Effector memory CD8-positive, alpha-beta T cell (primary cell): ENCODE measurements around the gene LFNG.

Experiments
- ATAC-seq: fragments of 150-1000 bp; cut with Tn5 transposase; replicated peaks from 2 replicates; pipeline ENCODE4 v1.10.0; 2021; ENCODE audit warnings: mild to moderate bottlenecking, moderate library complexity
- DNase-seq, 3 experiments: peaks; one replicate each; pipeline ENCODE4 v3.0.0; 2021
- H3K27ac Mint-ChIP-seq, 2 donors: one replicate each; pipeline ENCODE4 v1.8.0; 2022; ENCODE audit warnings: mild to moderate bottlenecking in 2 of 2, mixed read lengths in 2 of 2, moderate library complexity in 2 of 2
- H3K27me3 Mint-ChIP-seq, 2 donors: one replicate each; pipeline ENCODE4 v1.8.0; 2022; ENCODE audit warnings: mixed read lengths in 2 of 2
- H3K36me3 Mint-ChIP-seq: one replicate; pipeline ENCODE4 v1.8.0; 2022; ENCODE audit warnings: mild to moderate bottlenecking, moderate library complexity, mixed read lengths; ENCODE audit not compliant: insufficient read depth
- H3K4me1 Mint-ChIP-seq, 2 donors: one replicate each; pipeline ENCODE4 v1.8.0; 2022; ENCODE audit warnings: low read depth in 2 of 2, mixed read lengths in 2 of 2
- H3K4me3 Mint-ChIP-seq, 2 donors: one replicate each; pipeline ENCODE4 v1.8.0; 2022; ENCODE audit warnings: mild to moderate bottlenecking in 2 of 2, mixed read lengths in 2 of 2, moderate library complexity in 2 of 2
- H3K9me3 Mint-ChIP-seq, 2 donors: one replicate each; pipeline ENCODE4 v1.8.0; 2022; ENCODE audit warnings: mixed read lengths in 2 of 2

Gene LFNG

DNA sequence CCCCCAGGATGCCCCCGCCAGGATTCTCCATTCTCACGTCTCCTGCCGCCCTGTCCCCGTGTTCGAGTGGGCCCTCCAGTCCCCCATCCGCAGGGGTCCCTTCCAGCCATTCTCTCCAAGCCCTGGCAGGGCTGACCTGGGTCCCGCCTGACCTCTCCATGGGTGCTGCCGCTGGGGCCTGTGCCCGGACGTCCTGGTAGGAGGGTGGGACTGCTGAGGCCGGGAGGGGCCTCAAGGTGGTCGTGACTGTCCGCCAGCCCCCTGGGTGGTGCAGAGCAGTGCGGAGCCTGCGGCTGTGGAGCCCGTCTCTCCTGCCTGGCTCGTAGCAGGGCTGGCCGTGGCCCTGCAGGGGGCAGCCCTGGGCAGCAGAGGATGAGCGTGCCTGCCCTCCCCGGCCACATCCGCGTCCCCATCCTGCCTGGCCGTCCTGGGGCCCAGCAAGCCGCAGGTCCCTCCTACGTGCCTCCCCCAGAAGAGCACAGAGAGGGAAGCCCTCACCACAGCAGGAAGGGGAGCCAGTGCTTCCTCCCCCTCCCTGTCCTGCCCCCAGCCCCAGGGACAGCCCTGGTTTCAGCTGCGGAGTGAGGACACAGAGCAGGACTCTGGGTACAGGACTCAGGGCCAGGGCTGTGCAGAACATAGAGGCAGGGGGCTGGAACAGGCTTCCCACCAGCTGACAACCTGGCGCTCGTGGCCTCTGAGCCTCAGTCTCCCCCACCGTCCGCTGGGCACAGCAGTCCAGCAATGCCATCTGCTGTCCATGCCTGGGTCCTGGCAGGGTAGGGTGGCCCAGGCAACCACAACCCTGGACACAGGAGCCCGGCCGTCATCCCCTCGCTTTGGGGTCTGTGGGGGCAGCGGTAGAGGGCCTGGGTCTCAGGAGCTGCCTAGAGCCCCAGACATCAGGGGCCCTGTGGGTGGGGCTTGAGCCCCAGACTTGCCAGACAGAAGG lies 41.9 kb upstream of the LFNG start:
- DNase-seq: peak; percentile 57 to 68 (median 57)
- peaks cover 3% of the 10 kb centered on the region for H3K36me3 Mint-ChIP-seq
- peaks cover 0 to 5% of the 10 kb centered on the region in 2 donors for H3K4me1 Mint-ChIP-seq
- H3K9me3 Mint-ChIP-seq: no peaks in the 10 kb centered on the region
- H3K4me3 Mint-ChIP-seq: peak overlapping the region in 1 of 2 donors; percentile 40
- ATAC-seq: peak; percentile 98
- no peaks in the 10 kb centered on the region for H3K27me3 Mint-ChIP-seq
- no peak overlapping the region for H3K27ac Mint-ChIP-seq

- ATAC-seq: no peak
- no peaks in the 10 kb centered on the region for H3K27me3 Mint-ChIP-seq
- H3K27ac Mint-ChIP-seq: no peak overlapping the region
- H3K4me1 Mint-ChIP-seq: peaks cover 0 to 5% of the 10 kb centered on the region in 2 donors
- no peaks in the 10 kb centered on the region for H3K9me3 Mint-ChIP-seq
- peak overlapping the region in 1 of 2 donors; percentile 40 for H3K4me3 Mint-ChIP-seq
- H3K36me3 Mint-ChIP-seq: peaks cover 3% of the 10 kb centered on the region
- no peak for DNase-seq
Observed at GRCh38 chr7:2478399-2478785, 41.2 kb upstream of the LFNG start.

- DNase-seq (no peak), ATAC-seq (no peak)
- peaks cover 3% of the 10 kb centered on the region for H3K36me3 Mint-ChIP-seq
- no peaks in the 10 kb centered on the region for H3K27me3 Mint-ChIP-seq
- no peaks in the 10 kb centered on the region for H3K9me3 Mint-ChIP-seq
- peak overlapping the region in 1 of 2 donors; percentile 40 for H3K4me3 Mint-ChIP-seq
- H3K27ac Mint-ChIP-seq: no peak overlapping the region
- peaks cover 0 to 5% of the 10 kb centered on the region in 2 donors for H3K4me1 Mint-ChIP-seq
Observed at GRCh38 chr7:2478800-2479199, 40.8 kb upstream of the LFNG start.

DNA sequence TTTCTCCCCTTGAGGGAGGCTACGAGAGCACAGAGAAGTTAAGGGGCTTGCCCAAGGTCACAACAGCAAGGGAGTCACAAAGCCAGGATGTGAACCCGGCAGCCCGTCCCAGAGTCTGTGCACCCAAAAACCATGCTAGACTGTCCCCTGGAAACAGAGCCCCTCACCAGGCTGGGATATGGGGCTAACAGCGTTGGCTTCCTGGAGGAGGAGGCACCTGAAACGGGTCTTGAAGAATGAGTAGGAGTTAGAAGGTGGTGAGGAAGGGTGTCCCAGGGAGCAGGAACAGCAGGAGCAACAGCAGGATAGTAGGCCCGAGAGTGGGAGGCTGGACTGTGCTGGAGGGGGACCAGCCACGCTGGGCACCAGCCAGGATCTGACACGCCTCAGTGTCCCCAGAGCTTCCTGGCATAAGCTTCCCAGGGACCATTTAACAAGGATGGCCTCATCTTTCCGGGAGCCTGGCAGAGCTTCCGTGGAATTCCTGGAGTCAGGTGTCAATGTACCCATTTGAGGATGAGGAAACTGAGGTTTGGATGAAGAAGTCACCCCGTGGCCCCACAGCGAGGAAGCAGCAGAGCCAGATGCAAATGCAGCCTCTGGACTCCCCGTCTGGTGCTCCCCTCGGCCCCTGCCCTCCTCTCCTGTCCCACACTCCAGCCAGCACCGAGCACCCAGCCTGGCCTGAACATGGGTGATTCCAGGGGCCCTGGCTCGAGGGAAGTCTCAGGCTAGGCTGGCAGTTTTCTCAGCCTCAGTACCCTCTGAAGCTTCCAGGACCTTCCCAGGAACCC lies 40.1 kb upstream of the LFNG start:
- no peak for DNase-seq
- Mint-ChIP-seq H3K4me3 (no peak overlapping the region), H3K36me3 (peaks cover 3% of the 10 kb centered on the region), H3K4me1 (peaks cover 0 to 5% of the 10 kb centered on the region in 2 donors), H3K9me3 (no peaks in the 10 kb centered on the region), H3K27ac (no peak overlapping the region), H3K27me3 (no peaks in the 10 kb centered on the region)
- no peak for ATAC-seq

DNA sequence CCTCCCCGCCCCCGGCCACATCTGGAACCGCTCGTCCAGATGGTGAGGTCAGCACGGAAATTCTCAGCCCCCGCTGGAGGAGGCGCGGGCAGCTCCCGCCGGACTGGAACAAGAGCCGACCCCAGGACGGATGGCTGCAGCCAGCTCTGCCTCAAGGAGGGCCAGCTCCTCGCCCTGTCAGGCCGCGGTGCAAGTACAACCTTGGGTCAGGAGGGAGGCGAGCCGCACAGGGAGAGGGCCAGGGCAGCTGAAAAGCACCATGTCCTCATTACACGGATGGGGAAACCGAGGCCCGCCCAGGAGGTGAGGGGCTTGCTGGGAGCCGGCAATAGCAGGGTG lies 39.5 kb upstream of the LFNG start:
- DNase-seq: no peak

DNA sequence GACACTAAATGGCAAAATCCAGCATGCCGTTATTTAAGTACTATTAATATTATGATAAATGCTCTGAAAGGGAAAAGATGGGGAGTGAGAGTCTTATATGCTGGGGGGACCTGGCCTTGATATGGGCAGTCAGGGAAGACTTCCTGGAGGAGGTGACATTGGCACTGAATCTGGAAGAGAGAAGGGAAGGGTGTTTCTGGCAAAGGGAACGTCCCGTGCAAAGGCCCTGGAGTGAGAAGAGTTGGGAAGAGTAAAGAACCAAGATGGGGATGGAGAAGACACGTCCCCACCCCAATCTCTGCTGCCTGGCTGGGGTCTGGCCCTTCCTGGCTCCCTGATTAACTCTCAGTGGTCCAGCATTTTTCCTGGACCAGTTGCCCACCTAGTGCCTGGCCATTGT lies 38.4 kb upstream of the LFNG start:
- Mint-ChIP-seq H3K27me3 (no peaks in the 10 kb centered on the region), H3K4me3 (no peak overlapping the region), H3K36me3 (peaks cover 3% of the 10 kb centered on the region), H3K9me3 (no peaks in the 10 kb centered on the region), H3K4me1 (peaks cover 3 to 5% of the 10 kb centered on the region in 2 donors), H3K27ac (no peak overlapping the region)
- ATAC-seq (no peak), DNase-seq (no peak)

More for the DNA sequence above, 39.5 kb upstream of the LFNG start:
- no peaks in the 10 kb centered on the region for H3K9me3 Mint-ChIP-seq
- H3K4me1 Mint-ChIP-seq: peaks cover 2 to 5% of the 10 kb centered on the region in 2 donors
- H3K36me3 Mint-ChIP-seq: peaks cover 3% of the 10 kb centered on the region
- ATAC-seq: no peak
- H3K4me3 Mint-ChIP-seq: no peak overlapping the region
- no peak overlapping the region for H3K27ac Mint-ChIP-seq
- H3K27me3 Mint-ChIP-seq: no peaks in the 10 kb centered on the region

- ATAC-seq (no peak), DNase-seq (no peak)
- Mint-ChIP-seq H3K4me3 (no peak overlapping the region), H3K27me3 (peaks cover 0 to 6% of the 10 kb centered on the region in 2 donors), H3K4me1 (peaks cover 3% of the 10 kb centered on the region in 2 donors), H3K27ac (no peak overlapping the region), H3K36me3 (peaks cover 3% of the 10 kb centered on the region), H3K9me3 (no peaks in the 10 kb centered on the region)
Observed at GRCh38 chr7:2482725-2483451, 36.7 kb upstream of the LFNG start.

- ATAC-seq (no peak), DNase-seq (no peak)
- no peak overlapping the region for H3K27ac Mint-ChIP-seq
- H3K4me3 Mint-ChIP-seq: no peak overlapping the region
- no peaks in the 10 kb centered on the region for H3K9me3 Mint-ChIP-seq
- H3K36me3 Mint-ChIP-seq: peaks cover 3% of the 10 kb centered on the region
- H3K4me1 Mint-ChIP-seq: peaks cover 3% of the 10 kb centered on the region in 2 donors
- H3K27me3 Mint-ChIP-seq: peaks cover 3 to 6% of the 10 kb centered on the region in 2 donors
Observed at GRCh38 chr7:2483494-2483893, 36.1 kb upstream of the LFNG start.

DNA sequence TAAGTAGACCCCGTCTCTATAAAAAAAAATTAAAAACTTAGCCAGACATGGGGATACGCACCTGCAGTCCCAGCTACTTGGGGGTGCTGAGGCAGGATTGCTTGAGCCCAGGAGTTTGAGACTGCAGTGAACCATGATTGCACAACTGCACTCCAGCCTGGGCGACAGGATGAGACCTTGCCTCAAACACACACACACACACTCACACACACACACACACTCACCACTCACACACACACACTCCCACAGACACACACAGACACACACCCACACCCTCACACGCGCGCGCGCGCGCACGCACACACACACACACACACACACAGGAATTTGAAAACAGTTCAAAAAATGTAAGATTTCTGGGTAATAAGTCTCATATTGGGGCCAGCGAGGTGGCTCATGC lies 34.7 kb upstream of the LFNG start:
- no peak for ATAC-seq
- Mint-ChIP-seq H3K4me3 (no peak overlapping the region), H3K27ac (no peak overlapping the region), H3K4me1 (peaks cover 3 to 8% of the 10 kb centered on the region in 2 donors), H3K36me3 (no peaks in the 10 kb centered on the region), H3K27me3 (peaks cover 9 to 16% of the 10 kb centered on the region in 2 donors), H3K9me3 (no peaks in the 10 kb centered on the region)
- DNase-seq: no peak

DNA sequence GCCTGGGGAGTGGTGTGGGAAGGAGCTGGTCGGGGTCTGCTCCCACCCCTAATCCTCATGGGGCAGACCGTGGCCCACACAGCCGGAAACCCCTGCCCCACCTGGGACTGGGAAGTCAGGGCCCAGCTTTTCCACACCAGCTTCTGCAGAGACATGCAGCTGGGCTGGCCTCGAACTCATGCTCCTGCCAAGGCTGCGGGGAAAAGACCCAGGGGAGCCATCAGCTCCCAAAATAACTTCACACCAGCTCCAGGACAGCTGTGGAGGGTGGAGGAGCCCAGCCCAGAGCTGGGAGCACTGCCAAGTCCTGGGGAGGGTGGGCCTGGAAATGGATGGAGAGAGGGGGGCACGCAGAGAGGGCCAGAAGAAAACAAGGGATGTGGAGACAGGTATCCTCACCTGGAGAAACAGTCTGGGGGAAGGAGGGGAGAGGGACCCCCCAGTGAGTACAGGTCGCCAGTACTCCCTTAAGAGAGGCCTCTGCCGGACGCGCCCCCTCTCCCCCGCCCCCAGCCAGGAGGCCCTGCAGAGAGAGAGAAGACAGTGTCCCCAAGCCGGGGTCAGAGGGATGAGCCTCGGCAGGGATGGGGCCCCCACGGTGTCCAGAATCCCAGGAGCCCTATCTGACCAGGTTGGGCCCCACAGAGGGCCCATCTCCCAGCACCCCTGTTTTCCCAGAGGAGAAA lies 31.8 kb upstream of the LFNG start:
- H3K9me3 Mint-ChIP-seq: peaks cover 8 to 13% of the 10 kb centered on the region in 2 donors
- H3K4me1 Mint-ChIP-seq: peaks cover 3 to 8% of the 10 kb centered on the region in 2 donors
- H3K27me3 Mint-ChIP-seq: peaks cover 9 to 16% of the 10 kb centered on the region in 2 donors
- no peak overlapping the region for H3K4me3 Mint-ChIP-seq
- DNase-seq (no peak), ATAC-seq (no peak)
- peaks cover 3% of the 10 kb centered on the region for H3K36me3 Mint-ChIP-seq
- peak overlapping the region in 1 of 2 donors; percentile 73 for H3K27ac Mint-ChIP-seq

DNA sequence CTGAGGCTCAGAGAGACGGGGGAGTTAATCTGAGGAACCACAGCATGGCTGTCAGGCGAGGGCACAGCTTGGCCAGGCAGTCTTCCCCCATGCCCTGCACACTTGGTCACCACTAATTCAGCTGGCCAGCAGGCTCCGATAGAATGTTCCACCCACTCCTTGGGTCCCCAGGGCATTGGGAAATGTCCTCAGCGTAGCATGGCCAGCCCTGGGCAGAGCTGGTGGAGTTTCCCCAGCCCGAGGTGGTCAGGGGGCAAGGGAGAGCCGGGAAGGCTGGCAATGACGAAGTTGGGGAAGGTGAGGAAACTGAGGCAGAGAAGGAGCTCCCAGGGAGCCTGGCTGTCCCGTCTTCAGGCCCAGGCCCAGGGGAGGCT lies 31.3 kb upstream of the LFNG start:
- DNase-seq (no peak), ATAC-seq (no peak)
- peaks cover 9 to 16% of the 10 kb centered on the region in 2 donors for H3K27me3 Mint-ChIP-seq
- H3K4me3 Mint-ChIP-seq: no peak overlapping the region
- peaks cover 8 to 13% of the 10 kb centered on the region in 2 donors for H3K9me3 Mint-ChIP-seq
- H3K4me1 Mint-ChIP-seq: peaks cover 3 to 8% of the 10 kb centered on the region in 2 donors
- peak overlapping the region in 1 of 2 donors; percentile 73 for H3K27ac Mint-ChIP-seq
- H3K36me3 Mint-ChIP-seq: peaks cover 3% of the 10 kb centered on the region

GRCh38 chr7:2488681-2489080 lies 30.9 kb upstream of the LFNG start:
- no peak overlapping the region for H3K4me3 Mint-ChIP-seq

More at GRCh38 chr7:2488681-2489080, 30.9 kb upstream of the LFNG start:
- H3K27me3 Mint-ChIP-seq: peaks cover 9 to 16% of the 10 kb centered on the region in 2 donors
- peak overlapping the region in 1 of 2 donors; percentile 73 for H3K27ac Mint-ChIP-seq
- peaks cover 3 to 8% of the 10 kb centered on the region in 2 donors for H3K4me1 Mint-ChIP-seq
- no peak for DNase-seq
- peaks cover 8 to 13% of the 10 kb centered on the region in 2 donors for H3K9me3 Mint-ChIP-seq
- peaks cover 3% of the 10 kb centered on the region for H3K36me3 Mint-ChIP-seq
- ATAC-seq: no peak
